Forelimb muscle (tissue), 1 donor: ENCODE measurements around the gene HEMGN. TPM values are rescaled to one million over a fixed set of nuclear protein-coding genes. Genes with fewer than 3 reads are reported as not detected.

Experiments used
- DNase-seq: peaks from one replicate; pipeline ENCODE4 v3.0.0-alpha.2; 2013; ENCODE audit warnings: low read depth
- polyA plus RNA-seq: library from polyadenylated mRNA; unstranded; fragments of 120-200 nt; gene quantifications from one replicate; pipeline ENCODE4 v1.2.1, GENCODE V29; 2013; ENCODE audit not compliant: insufficient read length

The HEMGN gene
- polyA plus RNA-seq, 1 donor, result 3.5 TPM

- no peak for DNase-seq
Observed at GRCh38 chr9:97930972-97931371, 7.0 kb downstream of the HEMGN start.

- DNase-seq, result no peak
Observed at GRCh38 chr9:97928986-97929604, 8.9 kb downstream of the HEMGN start.

- no peak for DNase-seq
Observed at GRCh38 chr9:97925497-97926334, 12.3 kb downstream of the HEMGN start.

GRCh38 chr9:97924386-97924785, 13.6 kb downstream of the HEMGN start:
- DNase-seq, result no peak

- DNase-seq, result peak; percentile 65
Observed at GRCh38 chr9:97923529-97924108, 14.4 kb downstream of the HEMGN start.

- peak; percentile 98 for DNase-seq
Observed at GRCh38 chr9:97921959-97922724, 15.8 kb downstream of the HEMGN start, which contains the start of gene TRMO. Gene TRMO, minus strand, starts transcription at chr9:97922500. Its CDS starts 7 bp downstream, at chr9:97922493.

GRCh38 chr9:97919217-97919813, 18.7 kb downstream of the HEMGN start:
- DNase-seq, result no peak

- DNase-seq, result no peak
Observed at GRCh38 chr9:97918611-97919010, 19.4 kb downstream of the HEMGN start.

- no peak for DNase-seq
Observed at GRCh38 chr9:97911970-97912369, 26.0 kb downstream of the HEMGN start.

- DNase-seq, result no peak
Observed at GRCh38 chr9:97911528-97911927, 26.4 kb downstream of the HEMGN start.

- no peak for DNase-seq
Observed at GRCh38 chr9:97910357-97910756, 27.6 kb downstream of the HEMGN start.

GRCh38 chr9:97908705-97909104, 29.3 kb downstream of the HEMGN start:
- DNase-seq, result no peak

GRCh38 chr9:97907632-97908031, 30.3 kb downstream of the HEMGN start:
- no peak for DNase-seq

- no peak for DNase-seq
Observed at GRCh38 chr9:97907046-97907445, 30.9 kb downstream of the HEMGN start.

GRCh38 chr9:97906236-97906831, 31.6 kb downstream of the HEMGN start:
- no peak for DNase-seq

GRCh38 chr9:97905228-97905627, 32.7 kb downstream of the HEMGN start:
- DNase-seq, result no peak

GRCh38 chr9:97904725-97905124, 33.2 kb downstream of the HEMGN start:
- DNase-seq, result no peak

- no peak for DNase-seq
Observed at GRCh38 chr9:97903177-97903576, 34.8 kb downstream of the HEMGN start.

GRCh38 chr9:97900738-97901565, 37.0 kb downstream of the HEMGN start:
- DNase-seq, result no peak

- DNase-seq, result no peak
Observed at GRCh38 chr9:97900103-97900737, 37.8 kb downstream of the HEMGN start.
